HG02852 (cell line): Measurements from ENCODE around the gene CCDC148.

Source experiments
- ATAC-seq: cut with Tn5 transposase; IDR thresholded peaks from one replicate; pipeline ENCODE4 v1.9.1; 2021; ENCODE audit warnings: mild to moderate bottlenecking, moderate library complexity; ENCODE audit not compliant: unreplicated experiment

Gene CCDC148

GRCh38 chr2:158305501-158305900 is 151.1 kb downstream of the CCDC148 start:
- ATAC-seq: no peak

- no peak for ATAC-seq
Measured at GRCh38 chr2:158300394-158300793, 156.2 kb downstream of the CCDC148 start.

GRCh38 chr2:158297606-158298005 is 158.9 kb downstream of the CCDC148 start:
- no peak for ATAC-seq

GRCh38 chr2:158297120-158297519 is 159.4 kb downstream of the CCDC148 start:
- no peak for ATAC-seq

- no peak for ATAC-seq
Measured at GRCh38 chr2:158293722-158294121, 162.8 kb downstream of the CCDC148 start.

GRCh38 chr2:158291544-158292180 is 164.9 kb downstream of the CCDC148 start:
- ATAC-seq: no peak

GRCh38 chr2:158290225-158290624 is 166.3 kb downstream of the CCDC148 start:
- no peak for ATAC-seq

- no peak for ATAC-seq
Measured at GRCh38 chr2:158276619-158277471, 179.7 kb downstream of the CCDC148 start.

GRCh38 chr2:158273791-158274190 is 182.8 kb downstream of the CCDC148 start:
- no peak for ATAC-seq

GRCh38 chr2:158270536-158270935 is 186.0 kb downstream of the CCDC148 start:
- no peak for ATAC-seq

GRCh38 chr2:158269143-158269542 is 187.4 kb downstream of the CCDC148 start:
- ATAC-seq: no peak

- no peak for ATAC-seq
Measured at GRCh38 chr2:158266111-158266510, 190.4 kb downstream of the CCDC148 start.

- no peak for ATAC-seq
Measured at GRCh38 chr2:158255257-158255656, 201.3 kb downstream of the CCDC148 start.

GRCh38 chr2:158253170-158253569 is 203.4 kb downstream of the CCDC148 start:
- ATAC-seq: no peak

- no peak for ATAC-seq
Measured at GRCh38 chr2:158251356-158251755, 205.2 kb downstream of the CCDC148 start.

GRCh38 chr2:158243392-158243791 is 213.2 kb downstream of the CCDC148 start:
- no peak for ATAC-seq

- no peak for ATAC-seq
Measured at GRCh38 chr2:158242280-158242679, 214.3 kb downstream of the CCDC148 start.

GRCh38 chr2:158240975-158241374 is 215.6 kb downstream of the CCDC148 start:
- ATAC-seq: no peak

GRCh38 chr2:158239271-158239670 is 217.3 kb downstream of the CCDC148 start:
- no peak for ATAC-seq

- ATAC-seq: no peak
Measured at GRCh38 chr2:158234497-158234896, 222.1 kb downstream of the CCDC148 start.

- no peak for ATAC-seq
Measured at GRCh38 chr2:158232476-158232875, 224.1 kb downstream of the CCDC148 start.

- no peak for ATAC-seq
Measured at GRCh38 chr2:158228943-158229508, 227.5 kb downstream of the CCDC148 start.
